ENCODE measurements around the gene RGPD8.
"Not testable (repeated sequence)": the region's sequence is repeated elsewhere in the genome, so short reads cannot be mapped to it uniquely, and the experiment has no call there.

DNA sequence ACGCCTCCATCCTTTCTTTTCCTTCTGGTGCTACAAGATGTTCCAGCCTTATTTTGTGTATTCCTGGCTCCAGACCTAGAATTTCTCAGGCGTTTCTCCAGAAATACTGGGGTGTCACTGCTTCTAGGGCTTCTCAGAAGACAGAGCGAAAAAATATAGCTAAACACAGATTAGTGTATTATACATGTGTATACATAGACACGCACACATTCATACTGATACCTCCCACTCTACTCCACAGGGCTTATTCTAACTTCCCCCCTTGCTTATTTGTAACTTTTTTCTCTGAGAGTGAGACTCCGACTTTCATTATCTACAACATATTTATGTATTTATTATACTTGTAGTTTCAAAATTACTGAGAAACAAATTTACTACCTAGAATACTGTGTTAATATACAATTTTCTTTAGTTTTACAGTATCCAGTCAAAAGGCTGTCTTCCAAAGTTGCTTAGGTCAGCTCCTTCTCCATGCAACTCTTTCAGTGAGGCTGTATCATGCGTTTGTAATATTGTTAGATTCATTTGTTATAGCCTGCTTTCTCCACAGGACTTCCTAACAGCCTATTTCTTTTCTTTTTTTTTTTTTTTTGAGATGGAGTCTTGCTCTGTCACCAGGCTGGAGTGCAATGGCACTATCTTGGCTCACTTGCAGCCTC, 5.3 kb upstream of the RGPD8 start:
- not testable (repeated sequence) for TF ChIP-seq NR2F1 (conservative IDR thresholded peaks at IDR 0.05); EP300 (IDR thresholded peaks at IDR 0.05; ENCODE audit: borderline replicate concordance in 1 of 2, control insufficient read depth in 1 of 2, low read depth in 2 of 2, low read length in 2 of 2); CBFB (IDR thresholded peaks at IDR 0.05; ENCODE audit: low read depth)

Measured in GM12878 (cell line).